HG03097 (cell line): ENCODE measurements around the gene DLL4.

Experiments
- ATAC-seq: cut with Tn5 transposase; IDR thresholded peaks from one replicate; pipeline ENCODE4 v1.9.1; 2021; ENCODE audit not compliant: unreplicated experiment, low FRiP score

DLL4 gene

DNA sequence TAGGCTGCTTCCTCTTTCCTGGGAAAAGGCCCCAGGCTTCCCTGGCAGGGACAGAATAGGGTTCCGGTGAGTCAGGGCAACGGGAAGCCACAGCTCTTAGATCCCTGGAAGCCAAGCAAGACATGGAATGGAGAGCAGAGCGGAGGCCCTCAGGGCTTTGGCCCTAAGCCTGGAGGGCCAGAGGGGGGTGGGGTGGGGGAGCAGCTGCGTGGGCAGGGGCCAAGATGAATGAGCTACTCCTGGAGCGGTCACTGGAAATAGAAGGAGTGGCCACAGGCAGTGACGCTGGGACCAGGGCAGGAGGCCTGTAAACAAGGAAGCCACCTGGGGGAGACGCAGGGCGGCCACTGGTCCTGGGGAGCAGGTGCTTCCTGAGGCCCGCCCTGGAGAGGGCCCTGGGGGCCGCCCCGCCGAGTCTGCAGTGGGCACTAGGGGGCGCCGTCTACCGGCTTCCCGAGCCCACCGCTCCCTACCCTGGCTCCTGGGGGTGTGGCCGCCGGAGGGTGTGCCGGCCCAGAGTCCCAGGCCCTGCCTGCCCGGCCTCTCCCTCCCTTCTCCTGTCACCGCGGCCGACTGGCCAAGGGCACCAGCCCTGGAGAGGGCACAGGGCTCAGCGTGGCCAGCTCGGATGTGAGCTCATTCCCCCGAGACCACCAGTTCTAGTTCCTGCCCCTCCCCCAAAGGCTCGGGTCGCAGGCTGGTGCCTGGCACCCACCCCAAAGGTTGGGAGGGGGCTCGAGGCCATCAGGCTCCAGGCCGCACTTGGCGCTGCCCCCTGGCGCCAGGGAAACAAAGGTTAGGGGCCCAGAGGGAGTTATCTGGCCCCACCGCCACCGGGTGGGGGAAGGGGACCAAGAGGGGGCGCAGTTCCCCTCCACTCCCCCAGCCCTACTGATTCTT, 22.8 kb upstream of the DLL4 start:
- peak; percentile 61 for ATAC-seq

DNA sequence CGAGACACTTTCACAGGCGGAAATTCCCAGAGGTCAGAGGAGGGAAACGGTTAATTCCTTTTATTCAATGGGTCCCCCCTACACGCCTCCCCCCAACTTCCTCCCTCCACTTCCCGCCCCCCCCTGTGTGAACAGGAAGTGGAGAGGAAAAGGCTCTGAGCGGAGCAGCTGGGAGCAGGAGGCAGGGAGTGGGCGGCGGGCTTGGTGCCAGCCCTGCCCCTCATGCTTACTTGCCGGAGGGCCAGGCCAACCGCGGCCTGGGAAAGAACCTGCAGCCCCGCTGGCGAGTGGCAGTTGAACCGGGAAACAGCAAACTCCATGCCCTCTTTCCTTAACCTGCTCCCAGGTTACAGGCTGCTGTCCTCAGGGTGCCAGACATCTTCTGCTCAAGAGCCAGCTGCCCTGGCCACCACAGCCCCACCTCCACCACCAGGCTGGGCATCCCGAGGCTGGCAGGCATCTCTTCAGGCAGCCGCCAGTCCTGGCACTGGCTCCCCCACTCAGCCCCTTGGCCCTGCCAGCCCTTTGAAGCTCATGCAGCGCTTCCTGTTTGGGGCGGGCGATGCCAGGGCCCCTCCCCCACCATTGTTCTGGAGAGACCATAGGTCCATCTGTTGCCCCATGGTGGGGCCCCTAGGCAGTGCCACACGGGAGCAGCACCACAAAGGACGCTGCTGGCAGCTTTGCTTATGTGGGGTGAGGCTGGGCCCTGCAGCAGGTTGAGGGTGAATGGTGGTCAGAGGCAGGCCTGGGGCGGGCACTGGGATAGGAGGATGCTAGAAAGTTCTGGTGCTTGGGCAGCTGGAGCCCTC, 21.9 kb upstream of the DLL4 start:
- ATAC-seq: no peak

DNA sequence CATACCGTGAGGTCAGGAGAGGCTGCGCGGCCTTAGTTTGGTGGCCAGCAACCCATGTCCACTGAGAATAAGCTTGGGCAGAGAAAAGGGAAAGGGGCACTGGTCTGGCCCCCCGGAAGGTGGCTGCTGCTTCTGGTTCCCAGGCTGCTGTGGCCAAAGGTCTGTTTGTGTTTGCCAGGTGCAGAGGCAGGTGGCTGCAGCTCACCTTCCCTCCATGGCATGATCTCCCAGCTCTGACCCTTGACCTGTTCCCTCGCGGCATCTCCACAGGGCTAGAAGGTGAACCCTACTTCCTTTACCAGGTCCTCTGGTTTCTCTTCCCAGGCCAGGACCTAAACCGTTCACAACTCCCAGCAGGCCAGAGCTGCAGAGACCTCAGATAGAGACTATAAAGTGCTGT, 21.0 kb upstream of the DLL4 start:
- no peak for ATAC-seq

DNA sequence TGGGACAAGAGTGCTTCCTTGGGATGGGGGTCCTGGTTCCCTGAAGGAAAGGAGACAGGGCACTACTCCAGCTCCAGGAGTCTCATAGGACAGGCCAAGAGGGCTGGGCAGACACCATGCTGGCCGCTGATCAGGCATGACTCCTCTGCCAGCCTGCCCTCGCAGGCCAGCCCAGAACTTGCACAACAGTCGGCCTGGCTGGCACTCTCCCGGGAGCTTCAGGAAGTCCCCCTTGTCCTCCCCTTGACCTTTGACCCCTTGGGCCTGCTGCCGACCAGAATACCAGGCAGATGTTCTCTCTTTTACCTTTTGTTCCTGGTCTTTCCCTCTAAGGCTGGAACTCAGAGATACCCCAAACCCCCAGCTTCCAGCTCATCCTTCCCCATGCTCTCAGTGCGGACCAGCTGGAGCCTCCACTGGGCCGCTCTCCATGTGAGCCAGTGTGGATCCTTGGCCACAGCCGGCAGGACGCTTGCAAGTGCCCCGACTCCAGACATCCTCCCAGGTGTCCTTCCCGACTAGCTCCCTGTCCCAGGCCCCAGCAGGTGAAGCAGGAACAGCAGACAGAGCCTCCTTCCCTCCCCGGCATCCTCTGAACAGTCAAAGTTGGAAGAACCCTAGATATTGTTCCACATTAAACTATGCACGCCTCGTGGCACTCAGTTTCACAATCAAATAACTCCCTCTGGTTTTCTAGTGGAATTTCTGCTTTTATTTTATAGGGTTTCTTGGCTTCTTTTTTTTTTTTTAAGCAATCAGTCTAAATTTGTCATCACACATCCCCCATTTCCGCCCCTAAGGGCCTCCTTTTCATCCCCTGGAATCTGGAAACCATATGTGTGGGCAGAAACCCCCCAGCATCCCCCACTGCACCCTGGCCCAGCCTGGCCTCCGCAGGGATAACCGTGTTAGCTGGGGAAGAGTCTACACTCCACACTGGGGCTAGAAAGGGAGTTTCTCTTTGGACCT, 19.2 kb upstream of the DLL4 start:
- no peak for ATAC-seq

DNA sequence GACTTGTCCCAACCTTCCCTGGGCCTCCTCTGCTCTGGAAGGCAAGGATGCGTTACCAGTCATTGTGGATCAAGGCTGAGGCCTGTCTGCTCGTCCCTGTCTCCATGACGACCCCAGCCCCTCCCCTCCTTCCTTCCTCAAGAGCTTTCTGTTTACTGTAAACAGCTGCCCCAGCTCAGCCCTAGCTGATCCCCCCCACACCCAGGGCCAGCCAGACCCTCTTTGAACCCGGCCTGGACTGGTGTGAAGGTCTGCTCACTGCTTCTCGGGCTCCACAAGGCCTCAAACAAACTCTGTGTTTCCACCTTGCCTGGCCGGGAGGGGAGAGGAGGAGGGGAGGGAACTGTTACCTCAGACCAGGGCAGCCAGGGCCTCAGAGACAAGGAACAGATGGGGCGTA, 18.0 kb upstream of the DLL4 start:
- ATAC-seq: no peak

DNA sequence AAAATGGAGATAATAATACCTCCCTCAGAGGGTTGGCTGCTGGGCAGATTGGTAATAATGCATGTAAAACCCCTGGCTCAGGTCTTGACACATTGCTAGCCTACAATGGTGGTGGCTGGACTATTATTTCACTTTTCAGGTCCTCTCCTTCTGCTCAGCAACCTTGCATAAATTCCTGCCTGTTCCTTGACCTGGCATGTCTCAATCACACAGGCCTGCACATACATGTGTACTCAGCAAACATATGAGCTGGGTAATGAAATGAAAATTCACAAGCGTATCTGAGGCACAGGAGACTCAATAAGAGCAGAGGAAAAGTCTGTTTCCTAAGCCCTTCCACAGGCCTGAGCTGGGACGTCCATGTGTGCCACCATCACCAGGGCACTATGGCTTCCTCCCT, 17.4 kb upstream of the DLL4 start:
- ATAC-seq: no peak

DNA sequence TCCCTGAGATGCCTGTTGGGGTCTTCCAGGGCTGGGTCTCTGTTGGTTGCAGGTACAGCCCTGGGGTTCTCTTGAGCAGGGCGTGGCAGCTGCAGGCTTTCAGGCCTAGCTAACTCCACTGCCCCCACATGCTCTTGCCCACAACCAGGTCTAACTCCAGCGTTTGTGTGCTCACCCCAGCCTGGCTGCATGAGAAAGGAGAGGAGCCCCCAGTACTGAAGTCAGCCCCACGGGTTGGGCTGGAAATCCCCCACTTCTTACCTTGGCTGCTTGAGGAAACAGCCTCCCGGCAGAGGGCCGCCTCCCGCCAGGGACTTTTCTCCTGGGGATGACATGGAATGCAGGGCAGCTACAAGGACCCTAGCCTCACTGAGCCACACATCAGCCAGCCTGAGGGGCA, 16.7 kb upstream of the DLL4 start:
- no peak for ATAC-seq

DNA sequence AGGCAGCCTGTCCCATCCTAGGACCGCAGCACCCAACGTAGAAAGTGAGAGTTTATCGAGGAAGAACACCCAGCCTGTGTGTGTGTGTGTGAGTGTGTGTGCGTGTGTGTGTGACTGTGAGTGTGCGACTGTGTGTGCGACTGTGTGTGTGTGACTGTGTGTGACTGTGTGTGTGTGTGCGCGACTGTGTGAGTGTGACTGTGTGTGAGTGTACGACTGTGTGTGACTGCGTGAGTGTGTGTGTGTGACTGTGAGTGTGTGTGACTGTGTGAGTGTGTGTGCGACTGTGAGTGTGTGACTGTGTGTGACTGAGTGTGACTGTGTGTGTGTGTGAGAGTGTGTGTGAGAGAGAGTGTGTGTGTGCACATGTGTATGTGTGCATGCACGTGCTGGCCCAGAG, 15.1 kb upstream of the DLL4 start:
- no peak for ATAC-seq

DNA sequence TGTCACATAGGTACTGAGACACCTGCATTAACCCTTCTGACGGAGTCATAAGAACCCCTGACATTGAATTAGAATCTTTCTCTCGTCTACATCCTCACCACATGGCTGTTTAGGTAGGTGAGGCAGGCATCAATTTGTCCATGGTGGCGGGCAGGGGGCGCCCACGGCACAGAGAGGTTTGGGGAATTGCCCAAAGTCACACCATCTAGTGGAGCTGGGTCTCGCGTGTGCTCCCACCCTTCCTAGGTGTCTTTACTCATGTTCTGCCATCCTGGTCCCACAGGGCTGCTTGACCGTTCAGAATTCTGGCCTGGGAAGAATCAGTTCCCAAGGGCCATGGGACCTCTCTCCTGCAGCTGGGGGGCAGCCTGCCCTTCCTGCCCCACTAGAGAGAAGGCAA, 14.7 kb upstream of the DLL4 start:
- ATAC-seq: no peak

DNA sequence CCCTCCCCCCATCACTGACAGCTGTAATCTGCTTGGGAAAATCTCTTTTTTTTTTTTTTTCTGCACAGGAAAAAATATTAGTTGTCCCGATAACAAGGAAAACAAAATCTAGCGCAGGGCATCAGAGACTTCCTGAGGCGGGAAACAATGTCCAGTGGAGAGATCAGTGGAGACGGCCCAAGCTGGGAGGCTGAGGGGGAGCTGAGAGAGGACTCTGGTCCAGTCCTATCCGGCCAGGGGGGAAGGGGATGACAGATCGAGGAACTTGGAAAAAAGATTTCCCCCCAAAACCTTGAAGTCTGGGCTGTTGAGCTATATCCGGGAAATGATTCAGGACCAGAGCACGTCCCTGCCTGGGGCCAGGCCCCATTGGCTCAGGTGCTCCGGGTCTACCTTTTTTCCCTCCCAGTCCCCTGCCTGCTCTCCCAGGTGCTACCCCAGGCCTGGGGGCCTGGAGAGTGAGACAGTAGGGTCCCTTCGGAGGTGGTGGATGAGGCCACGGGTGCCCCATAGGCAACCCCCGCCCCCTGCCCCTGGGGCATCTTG, 14.0 kb upstream of the DLL4 start:
- ATAC-seq: no peak

DNA sequence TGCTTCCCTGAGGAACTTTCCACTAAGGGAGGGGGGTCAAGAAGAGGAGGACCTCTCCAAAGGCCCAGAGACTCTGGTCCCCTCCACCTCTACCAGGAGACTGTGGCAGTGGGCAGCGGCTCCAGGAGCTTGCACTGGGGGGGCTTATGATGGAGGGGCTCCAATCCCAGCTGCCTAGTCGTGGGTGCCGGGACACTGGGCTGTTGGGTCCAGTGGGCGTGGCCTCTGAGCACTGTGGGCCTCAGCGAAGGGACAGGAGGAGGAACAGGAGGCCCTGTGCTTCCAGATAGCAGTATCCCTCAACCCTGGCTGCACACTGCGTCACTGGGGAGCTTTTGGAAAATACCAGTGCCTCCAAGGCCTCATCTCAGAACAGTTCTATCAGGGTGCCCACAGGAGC, 13.5 kb upstream of the DLL4 start:
- ATAC-seq: no peak

DNA sequence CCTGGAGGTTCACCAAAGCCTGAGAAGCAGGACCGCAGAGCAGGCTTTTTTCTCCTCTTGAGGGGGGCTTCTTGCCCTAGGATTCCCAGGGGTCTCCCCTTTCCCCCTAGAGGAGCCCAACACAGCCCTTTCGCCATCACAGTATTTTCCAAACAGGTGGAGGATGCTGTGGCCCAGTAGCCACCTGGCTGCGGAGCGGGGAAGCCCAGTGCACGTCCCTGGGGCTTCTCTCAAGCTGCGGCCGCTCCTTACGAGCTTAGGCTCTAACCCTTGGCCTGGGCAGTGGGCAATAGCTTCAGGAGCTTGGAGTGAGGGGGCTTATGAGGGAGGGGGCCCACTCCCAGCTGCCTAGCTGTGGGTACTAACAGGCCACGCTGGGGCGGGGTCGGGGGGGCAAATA, 11.6 kb upstream of the DLL4 start:
- no peak for ATAC-seq

DNA sequence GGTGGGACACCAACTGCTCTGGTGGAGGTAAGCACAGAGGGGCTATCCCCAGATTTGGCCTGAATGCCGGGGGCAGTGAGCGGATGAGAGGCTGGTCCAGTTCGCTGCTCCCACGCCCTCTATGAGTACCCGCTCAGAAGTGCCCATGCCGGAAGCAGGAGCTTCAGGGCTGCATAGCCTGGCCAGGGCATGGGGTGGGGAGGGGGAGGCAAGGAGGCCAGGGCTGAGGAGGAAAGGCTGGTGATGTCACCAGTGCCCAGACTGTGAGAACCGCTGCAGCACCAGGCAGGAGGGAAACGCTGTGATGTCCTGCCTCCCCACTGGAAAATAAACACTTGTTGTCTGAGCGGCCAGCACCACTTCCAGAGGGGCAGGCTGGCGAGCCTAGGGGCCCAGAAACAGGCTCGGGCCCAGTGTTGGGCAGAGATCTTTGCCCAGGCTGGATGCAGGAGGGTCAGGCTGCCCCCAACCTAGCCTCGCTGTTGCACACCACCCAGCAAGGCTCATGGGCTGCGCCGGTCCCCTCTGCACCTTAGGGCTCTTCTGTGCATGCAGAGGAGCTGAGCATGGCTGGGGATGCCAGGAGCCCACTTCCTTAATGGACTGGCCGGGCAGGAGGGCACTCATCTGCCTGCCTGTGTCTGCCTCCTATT, 10.9 kb upstream of the DLL4 start:
- ATAC-seq: no peak

DNA sequence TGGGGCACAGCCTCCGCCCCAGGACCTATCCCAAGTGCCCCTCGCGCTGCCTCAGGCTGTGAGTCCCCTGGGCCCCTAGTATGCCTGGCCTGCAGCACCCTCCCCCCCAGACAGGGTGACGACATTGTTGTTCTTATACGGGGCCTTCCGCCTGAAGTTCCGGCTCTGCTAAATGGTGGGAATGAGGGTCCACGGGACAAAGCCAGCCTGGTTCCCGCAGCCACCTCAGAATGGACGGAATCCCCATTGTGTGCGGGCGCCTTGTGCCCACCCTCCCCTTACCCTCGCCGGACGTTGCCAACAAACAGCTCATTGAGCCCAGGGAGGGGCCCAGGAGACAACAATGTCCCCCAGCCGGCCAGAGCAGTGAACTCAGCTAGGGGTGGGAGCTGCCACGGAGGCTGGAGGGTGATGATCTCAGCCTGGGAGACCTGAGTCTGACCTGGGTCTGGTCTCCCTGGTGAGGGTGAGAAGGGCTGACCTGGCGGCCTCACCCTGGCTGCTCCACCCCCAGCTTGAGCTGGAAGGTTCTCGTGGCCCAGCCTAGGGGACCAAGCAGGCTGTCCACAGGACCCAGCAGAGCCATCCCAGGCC, 10.2 kb upstream of the DLL4 start:
- ATAC-seq: no peak

DNA sequence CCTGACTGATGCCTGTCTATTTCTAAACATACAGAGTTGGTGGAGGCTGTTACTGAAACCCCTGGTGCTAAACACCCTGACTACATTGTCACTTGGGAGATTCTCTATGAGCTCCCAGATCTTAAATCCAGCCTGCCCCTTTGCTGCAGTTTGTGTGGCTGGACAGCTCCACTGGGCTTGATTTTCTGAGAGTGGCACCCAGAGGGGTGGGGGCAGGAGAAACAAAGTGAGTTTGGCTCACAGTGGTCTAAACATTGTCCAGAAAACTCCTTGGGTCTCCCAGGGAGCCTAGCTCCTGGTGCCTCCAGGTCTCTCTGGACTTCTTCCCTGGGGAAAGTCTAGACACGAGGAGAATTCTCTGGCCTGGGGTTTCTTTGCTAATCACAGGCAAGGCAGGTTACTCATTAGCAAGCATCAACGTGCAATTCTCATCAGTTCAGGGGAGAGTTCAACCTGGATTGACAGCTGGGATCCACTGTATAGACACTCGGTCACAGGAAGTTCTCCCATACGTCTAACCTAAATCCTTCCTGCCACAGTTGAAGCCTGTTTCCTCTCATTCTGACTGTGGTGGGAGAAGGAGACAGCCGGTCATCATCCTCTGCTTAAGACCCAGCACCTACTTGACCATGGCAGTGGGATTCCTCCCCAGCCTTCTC, 7.1 kb upstream of the DLL4 start:
- ATAC-seq: no peak

DNA sequence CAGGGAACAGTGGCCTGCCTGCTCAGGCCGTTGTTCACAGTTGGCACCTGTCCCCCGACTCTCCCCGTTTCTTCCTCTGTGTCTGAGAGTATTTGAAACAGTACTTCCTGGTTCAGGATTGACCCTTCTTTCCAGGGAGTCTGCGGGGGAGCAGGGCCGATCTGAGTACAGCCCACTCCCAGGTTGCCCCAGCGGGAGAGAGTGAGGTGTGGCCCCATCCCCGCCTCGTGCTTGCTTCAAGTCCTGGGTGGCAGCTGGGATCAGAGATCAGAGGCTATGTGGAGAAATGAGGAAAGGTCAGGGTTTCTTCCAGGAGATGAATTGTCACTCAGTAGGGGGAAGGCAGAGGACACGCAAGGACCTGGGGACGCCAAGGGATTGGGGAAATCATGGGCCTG, 6.5 kb upstream of the DLL4 start:
- no peak for ATAC-seq

DNA sequence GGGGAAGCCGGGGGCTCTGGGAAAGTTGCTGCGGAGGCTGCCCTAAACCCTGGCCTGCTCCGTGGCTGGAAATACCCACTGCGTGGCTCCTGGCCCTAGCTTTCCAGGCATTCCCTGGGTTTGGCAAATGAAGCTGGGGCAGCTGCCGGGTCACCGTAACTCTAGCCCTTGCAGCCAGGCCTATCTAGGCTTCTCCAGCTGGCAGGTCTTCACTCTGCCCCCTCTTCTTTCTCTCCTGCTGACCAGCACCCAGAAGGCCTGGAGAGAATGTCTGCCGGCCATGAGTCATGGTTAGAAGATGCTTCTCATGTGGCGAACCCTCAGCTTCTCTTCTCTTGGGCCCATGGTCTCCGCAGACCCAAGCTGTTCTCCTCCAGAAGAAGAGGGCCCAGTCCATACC, 5.6 kb upstream of the DLL4 start:
- no peak for ATAC-seq

DNA sequence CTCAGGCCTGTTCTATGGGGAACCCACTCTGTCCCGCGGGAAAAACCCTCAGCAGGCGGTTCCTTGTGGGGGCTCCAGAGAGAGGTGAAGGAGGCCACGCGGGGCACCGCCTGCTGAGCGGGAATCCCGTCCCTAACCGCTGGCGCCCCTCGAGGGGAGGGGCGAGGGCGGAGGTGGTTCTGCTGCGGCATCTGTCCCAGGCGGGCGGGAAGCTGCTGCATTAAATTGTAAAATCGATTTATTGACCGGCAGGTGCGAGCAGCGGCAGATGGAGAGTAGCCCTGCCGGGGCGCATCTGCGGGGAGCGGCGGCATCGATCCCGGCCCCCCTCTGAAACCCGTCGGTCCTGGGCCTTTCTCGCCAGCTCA, 3.7 kb upstream of the DLL4 start:
- no peak for ATAC-seq
